ENCODE results near the gene MAML3. TPM values are rescaled to one million over a fixed set of nuclear protein-coding genes. Genes with fewer than 3 reads are reported as not detected.

The MAML3 gene
- total RNA-seq, 4 donors from 2014 or later = 2.4 to 50.5 (median 17.8) TPM

GRCh38 chr4:139797287-139797686, 356.7 kb downstream of the MAML3 start:
- Histone ChIP-seq H3K27me3 (no peaks in the 10 kb centered on the region), H3K4me3 (no peak overlapping the region), H3K9me3 (no peaks in the 10 kb centered on the region), H3K36me3 (no peaks in the 10 kb centered on the region), H3K27ac (no peak overlapping the region), H3K4me1 (peaks cover 0 to 15% of the 10 kb centered on the region in 2 donors)
- intact Hi-C loops (cut with DNase I; ENCODE audit: low total_unique reads) = no loop called here
- no peak for TF ChIP-seq POLR2A (IDR thresholded peaks at IDR 0.05)
- TF ChIP-seq CTCF (IDR thresholded peaks at IDR 0.05) = no peak
- DNase-seq = no peak

DNA sequence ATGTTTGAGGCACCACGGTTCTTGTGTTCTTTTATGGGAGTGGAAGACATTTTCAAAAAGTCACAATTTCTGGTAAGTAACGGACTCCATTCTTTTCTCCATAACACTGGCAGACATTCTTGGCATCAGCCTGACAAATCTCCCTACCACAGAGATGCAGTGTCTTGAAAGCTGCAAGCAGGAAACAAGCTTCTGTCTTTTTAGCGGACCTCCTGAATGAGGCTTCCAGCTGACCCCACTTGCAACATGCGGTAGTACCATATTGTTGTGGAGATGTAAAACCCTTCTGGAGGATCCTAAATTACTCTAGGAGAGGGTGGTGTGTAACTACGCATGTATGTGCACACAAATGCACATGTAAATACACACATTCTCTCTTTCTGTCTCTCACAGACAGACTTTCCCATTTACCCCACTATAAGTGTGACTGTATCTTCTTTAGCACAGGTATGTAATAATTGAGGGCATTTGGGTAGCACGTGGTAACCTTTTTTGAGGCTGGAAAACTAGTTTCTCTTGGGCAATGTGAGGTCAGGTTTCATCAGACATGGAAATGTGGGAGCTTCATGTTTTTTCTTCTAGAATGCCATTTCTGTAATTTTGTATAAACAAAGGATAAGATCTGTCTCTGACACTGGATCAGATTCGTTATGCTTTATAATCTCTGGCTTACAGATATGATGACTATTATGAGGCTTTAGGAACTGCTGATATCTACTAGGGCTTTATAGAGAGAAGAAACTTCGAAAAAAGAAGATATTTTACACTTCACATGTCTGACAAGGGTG, 358.3 kb downstream of the MAML3 start:
- Histone ChIP-seq H3K4me3 (no peak overlapping the region), H3K27me3 (no peaks in the 10 kb centered on the region)
- DNase-seq = no peak

DNA sequence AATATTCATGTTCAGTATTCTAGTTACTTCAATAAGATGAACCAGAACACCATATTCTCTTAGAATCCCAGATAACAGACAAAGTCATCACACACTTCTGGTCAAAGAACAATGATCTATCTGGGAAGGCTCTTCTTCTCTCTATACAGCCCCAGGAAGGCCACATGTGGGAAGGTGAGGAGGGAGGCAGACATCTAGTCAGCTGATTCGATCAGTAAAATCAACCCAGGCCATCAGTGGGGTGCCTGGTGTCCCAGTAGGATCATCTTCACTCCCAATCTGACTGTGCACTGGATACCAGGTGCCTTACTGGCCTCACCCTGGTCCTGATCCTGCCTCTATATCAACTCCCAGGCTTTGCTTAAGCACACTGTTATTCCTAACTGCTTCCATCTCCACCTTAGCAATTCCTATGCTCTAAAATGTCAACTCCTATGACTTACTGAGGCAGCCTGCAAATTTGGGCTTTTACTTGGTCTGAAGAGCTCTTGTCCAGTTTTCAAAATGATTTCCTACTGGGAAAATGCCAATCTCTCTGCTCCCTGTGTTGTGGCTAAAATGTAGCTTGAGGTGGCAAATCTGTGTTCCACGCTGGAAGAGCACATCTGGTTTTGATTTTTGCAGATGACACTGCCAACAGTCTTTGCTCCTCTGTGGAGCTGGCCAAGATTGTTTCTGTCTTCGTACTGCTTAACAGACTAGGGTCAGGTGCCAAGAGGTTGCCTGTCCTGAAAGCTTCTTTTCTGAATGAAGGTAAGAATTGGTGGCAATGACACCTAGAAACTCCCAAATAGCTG, 359.6 kb downstream of the MAML3 start:
- peak overlapping the region in 1 of 2 donors; percentile 18 for H3K27ac ChIP-seq
- no peaks in the 10 kb centered on the region for H3K36me3 ChIP-seq
- H3K4me3 ChIP-seq = no peak overlapping the region
- intact Hi-C loops (cut with DNase I; ENCODE audit: low total_unique reads) = no loop called here
- H3K27me3 ChIP-seq = no peaks in the 10 kb centered on the region
- TF ChIP-seq POLR2A (IDR thresholded peaks at IDR 0.05) (no peak), CTCF (IDR thresholded peaks at IDR 0.05) (no peak)
- peaks cover 0 to 15% of the 10 kb centered on the region in 2 donors for H3K4me1 ChIP-seq
- peak in 1 of 2 donors; percentile 45 for DNase-seq
- H3K9me3 ChIP-seq = no peaks in the 10 kb centered on the region

More for the DNA sequence above, 358.3 kb downstream of the MAML3 start:
- TF ChIP-seq CTCF (IDR thresholded peaks at IDR 0.05) = no peak
- TF ChIP-seq POLR2A (IDR thresholded peaks at IDR 0.05) = no peak
- H3K4me1 ChIP-seq = peaks cover 0 to 15% of the 10 kb centered on the region in 2 donors
- H3K9me3 ChIP-seq = no peaks in the 10 kb centered on the region
- intact Hi-C loops (cut with DNase I; ENCODE audit: low total_unique reads) = no loop called here
- no peak overlapping the region for H3K27ac ChIP-seq
- H3K36me3 ChIP-seq = no peaks in the 10 kb centered on the region

DNA sequence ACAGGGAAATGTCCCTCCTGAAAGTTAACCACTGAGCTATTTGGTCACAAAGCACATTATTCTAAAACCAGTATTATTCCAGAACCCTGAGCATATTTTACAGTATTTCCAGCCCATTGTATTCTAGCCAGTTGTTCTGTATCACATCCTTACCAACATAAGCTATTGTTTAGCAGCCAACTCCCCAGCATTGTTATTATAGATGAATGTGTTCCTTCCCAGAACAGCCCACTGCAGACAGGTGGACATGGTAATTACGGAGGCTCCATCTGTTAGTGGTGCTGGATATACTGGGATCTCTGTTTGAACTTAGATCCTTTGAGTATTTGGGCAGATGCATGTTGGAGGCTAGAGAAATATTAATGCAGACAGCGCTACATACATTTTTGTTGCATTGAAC, 362.3 kb downstream of the MAML3 start:
- intact Hi-C loops (cut with DNase I; ENCODE audit: low total_unique reads) = no loop called here
- Histone ChIP-seq H3K4me1 (peaks cover 0 to 15% of the 10 kb centered on the region in 2 donors), H3K27ac (no peak overlapping the region), H3K9me3 (no peaks in the 10 kb centered on the region), H3K4me3 (no peak overlapping the region), H3K36me3 (no peaks in the 10 kb centered on the region), H3K27me3 (no peaks in the 10 kb centered on the region)
- TF ChIP-seq CTCF (IDR thresholded peaks at IDR 0.05) (no peak), POLR2A (IDR thresholded peaks at IDR 0.05) (no peak)
- no peak for DNase-seq

GRCh38 chr4:139790291-139790690, 363.7 kb downstream of the MAML3 start:
- Histone ChIP-seq H3K27ac (no peak overlapping the region), H3K9me3 (no peaks in the 10 kb centered on the region), H3K27me3 (no peaks in the 10 kb centered on the region), H3K4me3 (no peak overlapping the region), H3K36me3 (no peaks in the 10 kb centered on the region), H3K4me1 (peaks cover 0 to 15% of the 10 kb centered on the region in 2 donors)
- TF ChIP-seq POLR2A (IDR thresholded peaks at IDR 0.05) = no peak
- no peak for TF ChIP-seq CTCF (IDR thresholded peaks at IDR 0.05)
- no peak for DNase-seq
- intact Hi-C loops (cut with DNase I; ENCODE audit: low total_unique reads) = no loop called here

Measured in uterus (tissue), 4 donors.